GM21723 (cell line): ENCODE results near the gene ING5.
"Not testable (repeated sequence)": the region's sequence is repeated elsewhere in the genome, so short reads cannot be mapped to it uniquely, and the experiment has no call there.

ENCODE experiments used
- ATAC-seq: cut with Tn5 transposase; IDR thresholded peaks from one replicate; pipeline ENCODE4 v1.9.1; 2021; ENCODE audit warnings: mild to moderate bottlenecking, moderate library complexity; ENCODE audit not compliant: unreplicated experiment

ING5 gene

DNA sequence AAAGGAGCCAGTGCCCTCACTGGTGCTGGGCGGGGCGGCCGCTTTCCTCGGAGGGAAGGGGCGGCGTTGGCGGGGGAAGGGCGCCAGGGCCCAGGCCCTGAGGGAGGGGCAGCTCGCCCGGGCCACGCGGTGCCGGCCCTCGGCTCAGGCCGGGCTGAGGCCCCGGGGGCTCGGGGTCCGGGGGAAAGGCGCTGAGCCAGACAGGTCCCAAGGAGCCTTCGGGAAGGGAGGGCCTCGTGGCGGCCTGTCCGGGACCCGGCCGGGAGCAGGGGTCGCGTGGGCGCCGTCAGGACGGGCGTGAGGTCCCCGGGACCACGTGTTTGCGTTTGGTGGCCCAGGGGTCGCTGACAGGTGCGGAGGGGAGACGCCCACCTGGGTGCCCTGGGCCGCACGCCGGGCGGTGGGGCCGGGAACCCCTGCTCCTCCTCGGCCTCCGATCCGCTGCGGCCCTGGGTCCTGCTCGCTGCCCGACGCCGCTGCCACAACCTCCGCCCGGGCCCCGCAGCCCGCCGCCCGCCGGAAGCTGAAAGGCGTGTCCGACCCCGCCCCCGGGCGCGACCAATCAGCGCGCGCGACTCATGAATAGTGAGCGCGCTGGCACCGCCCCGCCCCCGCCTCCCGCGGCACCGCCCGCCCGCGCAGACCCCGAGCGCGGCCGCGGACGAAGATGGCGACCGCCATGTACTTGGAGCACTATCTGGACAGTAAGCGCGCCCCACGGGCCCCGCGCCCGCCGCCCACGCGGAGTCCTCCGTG, at the start of gene ING5:
Gene ING5 (plus strand): TSS at position 641 of the 756 bp plus-strand sequence. CDS start 27 bp downstream, at position 668.
- peak; percentile 60 for ATAC-seq

DNA sequence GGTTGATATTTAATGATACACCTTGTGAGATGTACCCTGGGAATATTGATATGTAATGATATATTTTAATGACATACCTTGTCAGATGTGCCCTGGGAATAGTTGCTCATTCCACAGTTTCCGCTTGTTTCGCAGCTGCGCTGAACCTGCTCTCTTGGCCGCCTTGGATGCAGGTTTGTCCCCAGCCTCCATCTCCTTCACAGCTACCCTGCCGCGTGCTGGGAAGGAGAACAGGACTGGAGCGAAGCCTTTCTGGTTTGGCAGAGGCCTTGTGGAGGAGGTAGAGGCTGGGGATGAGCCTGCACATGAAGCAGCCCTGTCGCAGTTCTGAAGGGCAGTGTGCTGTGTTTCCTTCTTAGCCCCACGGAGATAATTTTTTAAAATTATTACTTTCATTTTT, 49.7 kb upstream of the ING5 start:
- no peak for ATAC-seq

DNA sequence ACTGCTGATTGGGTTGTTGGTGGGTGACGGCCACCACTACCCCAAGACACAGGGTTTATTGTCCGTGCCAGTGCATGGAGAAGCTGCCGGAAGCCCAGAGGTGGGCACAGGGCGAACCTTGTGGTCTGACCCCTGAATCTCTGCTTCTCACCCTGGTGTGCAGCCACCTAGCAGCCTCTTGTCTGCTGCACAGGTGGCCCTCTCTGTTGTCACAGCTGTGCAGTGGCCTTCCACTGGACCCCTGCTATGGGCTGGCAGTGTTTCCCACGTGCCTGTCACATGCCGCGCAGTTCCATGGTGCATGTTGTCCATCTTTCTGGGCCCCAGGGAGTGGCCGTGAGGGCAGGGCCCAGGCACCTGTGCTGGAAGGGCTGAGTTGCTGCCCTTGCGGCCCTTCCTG, 49.1 kb upstream of the ING5 start:
- ATAC-seq, result no peak

DNA sequence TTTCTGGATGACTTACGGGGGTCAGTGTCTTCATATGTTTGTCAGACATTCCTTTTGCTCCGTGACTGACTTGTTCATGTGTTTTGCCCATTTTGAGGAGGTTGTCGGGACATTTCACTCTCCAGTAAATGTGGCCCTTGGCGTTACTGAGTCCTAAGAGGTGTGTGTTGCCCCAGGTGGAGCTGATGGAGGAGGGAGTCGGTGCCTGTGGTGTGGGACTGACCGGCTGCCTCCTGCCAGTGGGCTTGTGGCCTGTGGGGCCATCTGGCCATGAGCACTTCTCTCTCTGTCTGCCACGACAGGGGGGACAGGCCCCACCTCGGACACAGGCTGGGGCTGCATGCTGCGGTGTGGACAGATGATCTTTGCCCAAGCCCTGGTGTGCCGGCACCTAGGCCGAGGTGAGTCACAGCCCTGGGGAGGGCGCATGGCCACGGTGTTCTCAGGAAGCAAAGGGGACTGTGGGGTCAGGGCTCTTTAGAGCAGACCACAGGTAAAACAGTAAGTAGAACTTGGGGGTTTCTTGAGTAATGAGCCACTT, 48.6 kb upstream of the ING5 start:
- no peak for ATAC-seq

DNA sequence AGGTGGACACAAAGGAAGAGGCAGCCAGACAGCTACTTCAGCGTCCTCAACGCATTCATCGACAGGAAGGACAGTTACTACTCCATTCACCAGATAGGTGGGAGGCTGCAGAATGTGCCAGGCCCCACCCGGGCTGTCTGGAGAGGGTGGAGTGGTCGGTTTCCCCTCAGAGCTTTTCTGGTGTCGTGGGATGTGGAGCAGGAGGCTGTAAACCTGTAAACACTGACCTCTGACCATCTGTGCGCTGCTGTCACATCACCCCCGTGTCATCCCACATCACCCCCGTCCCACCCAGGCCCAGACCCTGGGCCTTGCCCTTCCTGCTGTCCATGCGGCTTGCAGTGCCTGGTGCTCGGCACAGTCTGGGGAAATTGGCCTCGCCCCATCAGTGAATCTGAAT, 47.3 kb upstream of the ING5 start:
- no peak for ATAC-seq

DNA sequence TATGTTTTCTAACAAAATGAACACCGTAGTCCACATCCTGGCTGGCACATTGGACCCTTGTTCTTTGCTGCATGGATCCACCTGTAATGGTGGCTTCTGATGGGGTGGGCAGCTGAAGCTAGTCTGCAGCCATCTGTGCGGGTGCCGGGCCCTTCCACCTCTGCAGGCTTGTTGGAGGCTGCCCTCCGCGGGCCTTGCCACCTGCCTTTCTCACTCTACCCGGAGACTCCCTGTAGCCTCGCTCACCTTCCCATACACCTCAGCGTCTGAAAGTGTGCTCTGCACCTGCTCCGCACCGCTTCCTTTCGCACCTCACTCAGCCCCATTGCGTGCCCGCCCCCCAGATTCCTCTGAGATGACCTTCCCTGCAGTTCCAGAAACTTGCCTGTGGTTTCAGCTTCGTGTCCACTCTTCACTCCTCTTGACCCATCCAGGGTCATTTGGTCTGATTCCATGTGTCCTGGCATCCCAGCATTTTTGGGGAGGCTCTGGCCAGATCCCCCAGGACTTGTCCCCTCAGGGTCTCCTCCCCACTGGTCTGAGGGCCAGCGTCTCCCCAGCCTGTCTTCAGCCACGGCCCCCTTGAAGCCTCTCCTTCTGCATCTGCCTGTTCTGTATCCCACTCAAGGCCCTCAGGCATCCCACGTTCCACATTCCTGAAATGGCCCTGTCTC, 46.2 kb upstream of the ING5 start:
- ATAC-seq, result no peak

DNA sequence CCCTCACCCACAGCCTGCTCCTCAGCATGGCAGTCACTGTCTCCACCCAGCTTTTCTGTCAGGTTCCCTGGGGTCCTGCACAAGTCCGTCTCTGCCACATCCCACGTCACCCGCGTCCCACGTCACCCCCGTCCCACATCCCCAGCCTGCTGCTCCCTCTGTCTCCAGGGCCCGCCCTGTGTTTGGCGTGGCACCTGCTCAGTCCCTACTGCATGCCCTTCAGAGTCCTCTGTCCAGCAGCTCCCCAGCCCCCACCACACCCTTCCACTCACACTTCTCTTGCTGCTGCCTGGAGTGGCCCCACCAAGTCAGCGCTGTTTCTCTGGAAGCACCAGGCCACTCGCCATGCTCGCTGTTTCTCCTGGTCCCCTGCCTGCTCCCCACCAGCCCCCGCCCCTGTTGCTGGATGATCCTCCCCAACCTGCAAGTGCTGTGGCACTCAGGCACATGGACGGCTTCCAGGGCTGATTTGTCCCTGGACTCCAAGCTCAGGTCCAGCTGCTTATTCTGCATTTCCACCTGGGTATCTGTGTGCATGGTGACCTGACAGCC, 45.6 kb upstream of the ING5 start:
- no peak for ATAC-seq

DNA sequence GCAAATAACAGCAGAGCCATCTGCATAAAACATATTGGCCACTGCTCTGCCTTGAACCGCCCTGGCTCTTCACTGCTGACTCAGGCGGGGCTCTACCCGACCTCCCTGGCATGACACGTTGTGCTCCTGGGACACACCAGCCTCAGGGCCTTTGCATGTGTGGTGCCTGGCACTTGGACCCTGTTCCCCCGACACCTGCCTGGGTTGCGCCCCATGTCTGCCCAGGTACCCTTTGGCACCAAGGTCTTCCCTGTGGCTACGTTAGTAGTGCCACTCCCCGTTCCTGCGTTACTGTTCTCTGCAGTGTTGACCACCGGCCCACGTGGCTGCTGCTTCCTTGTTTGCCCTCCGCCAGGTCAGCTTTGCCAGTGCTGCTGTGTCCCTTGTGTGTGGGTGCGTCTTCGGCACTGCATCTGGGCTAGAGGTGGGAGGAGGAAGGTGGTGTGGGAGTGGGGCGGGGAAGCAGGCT, 44.0 kb upstream of the ING5 start:
- ATAC-seq, result no peak

DNA sequence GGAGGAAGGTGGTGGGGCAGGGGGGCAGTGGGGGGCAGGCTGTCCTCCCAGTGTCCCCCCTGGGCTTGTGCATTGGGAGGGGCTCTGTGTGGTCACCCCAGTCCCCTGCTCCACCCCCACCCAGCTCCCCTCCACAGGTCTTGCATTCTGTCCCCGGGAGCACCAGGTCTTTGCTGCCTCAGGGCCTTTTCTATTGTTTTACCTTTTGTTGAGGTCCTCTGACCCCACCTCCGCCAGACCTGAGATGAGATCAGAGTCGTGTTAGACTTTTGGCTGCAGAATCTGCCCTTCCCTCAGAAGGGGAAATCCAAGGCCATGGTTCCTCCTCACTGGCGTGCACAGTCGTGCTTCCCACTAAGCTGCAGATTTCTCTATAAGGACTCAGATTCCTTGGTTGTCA, 43.5 kb upstream of the ING5 start:
- no peak for ATAC-seq

DNA sequence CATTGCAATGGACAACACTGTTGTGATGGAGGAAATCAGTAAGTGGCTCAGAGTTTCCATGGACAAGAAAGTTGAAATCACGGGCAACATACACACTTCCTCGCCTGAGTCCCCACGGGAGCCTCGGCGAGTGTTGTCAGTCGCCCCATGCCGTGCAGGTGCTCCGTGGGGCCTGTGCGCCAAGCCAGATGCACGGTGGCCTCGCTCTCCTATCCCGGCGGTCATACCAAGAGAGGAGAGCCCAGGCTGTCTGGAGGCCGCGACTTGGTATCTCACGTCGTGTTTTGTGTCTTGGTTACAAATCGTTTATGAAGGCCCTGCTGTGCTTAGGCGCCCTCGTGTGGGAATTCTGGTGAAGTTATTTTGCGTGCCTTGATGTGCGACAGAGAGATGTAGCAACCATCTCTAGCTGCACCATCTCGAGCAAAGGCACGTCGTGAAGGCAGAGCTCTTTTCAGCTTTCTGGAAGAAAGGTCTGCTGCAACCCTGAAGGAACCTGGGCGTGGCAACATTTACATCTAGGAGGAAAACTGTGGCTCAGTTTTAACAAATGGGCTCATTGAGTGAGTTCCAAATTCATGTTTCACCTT, 42.6 kb upstream of the ING5 start:
- ATAC-seq, result no peak

DNA sequence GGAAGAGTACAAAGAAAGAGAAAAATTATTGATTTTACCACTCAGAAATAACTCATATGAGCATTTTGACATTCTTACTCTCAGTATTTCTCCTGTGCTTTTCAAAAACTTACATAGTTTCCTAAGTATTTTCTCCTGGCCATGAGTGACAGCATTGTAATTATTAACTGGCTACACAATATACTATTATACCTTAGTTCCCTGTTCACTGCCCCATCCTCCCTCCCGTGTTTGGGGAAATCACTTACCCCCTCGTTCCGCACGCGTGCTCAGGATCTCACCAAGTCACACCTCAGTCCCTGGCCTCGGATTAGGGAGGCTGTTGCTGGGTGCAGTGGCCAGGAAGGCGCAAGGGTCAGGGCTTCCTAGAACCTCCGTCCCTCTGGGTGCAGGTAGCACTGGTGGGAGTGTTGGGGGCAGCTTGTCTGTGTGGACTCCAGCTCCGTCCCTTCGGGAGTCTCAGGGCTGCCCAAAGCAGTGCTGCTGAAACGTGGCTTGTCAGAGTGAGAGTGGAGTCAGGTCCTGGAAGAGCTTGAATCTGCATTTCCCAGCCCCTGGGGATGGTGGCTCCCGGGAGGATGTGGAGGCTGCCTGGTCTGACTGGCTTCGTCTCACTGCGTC, 41.1 kb upstream of the ING5 start:
- ATAC-seq, result no peak

DNA sequence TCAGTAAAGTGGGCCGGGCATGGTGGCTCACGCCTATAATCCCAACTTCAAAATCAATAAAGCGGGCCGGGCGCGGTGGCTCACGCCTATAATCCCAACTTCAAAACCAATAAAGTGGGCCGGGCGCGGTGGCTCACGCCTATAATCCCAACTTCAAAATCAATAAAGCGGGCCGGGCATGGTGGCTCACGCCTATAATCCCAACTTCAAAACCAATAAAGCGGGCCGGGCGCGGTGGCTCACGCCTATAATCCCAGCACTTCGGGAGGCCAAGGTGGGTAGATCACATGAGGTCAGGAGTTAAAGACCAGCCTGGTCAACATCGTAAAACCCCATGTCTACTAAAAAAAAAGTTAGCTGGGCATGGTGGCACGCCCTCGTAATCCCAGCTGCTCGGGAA, 39.1 kb upstream of the ING5 start:
- not testable (repeated sequence) for ATAC-seq

DNA sequence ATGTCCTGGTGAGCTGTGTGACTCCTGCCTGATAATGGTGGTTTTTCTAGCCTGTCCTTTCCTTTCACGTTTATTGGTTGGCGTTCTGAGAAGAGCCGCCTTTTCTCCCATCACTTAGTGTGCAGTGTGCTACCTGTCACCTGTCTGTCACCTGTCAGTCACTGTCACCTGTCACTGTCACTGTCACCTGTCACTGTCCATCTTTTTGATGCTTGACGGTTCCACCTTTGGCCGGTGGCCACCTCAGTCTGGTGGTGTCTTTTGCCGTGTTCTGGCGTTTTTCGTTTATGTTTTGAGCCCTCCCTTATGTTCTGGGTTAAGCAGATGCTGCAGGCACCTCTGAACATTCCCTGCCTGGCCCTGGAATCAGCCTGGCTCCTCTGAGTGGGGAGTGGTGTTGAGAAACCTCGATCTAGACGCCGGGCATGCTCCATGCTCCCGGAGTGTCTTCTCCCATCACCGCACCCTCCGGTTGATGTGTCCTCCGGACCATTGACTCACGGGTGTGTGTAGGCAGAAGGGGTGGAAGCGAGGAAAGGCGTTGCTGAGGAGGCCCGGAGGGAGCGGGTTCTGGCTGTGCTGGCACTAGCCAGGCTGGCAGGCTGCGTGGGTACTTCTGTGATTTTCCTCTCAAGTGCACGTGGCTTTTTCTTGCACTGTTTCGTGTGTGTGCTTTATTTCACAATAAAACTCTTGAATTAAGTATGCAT, 36.0 kb upstream of the ING5 start:
- no peak for ATAC-seq

DNA sequence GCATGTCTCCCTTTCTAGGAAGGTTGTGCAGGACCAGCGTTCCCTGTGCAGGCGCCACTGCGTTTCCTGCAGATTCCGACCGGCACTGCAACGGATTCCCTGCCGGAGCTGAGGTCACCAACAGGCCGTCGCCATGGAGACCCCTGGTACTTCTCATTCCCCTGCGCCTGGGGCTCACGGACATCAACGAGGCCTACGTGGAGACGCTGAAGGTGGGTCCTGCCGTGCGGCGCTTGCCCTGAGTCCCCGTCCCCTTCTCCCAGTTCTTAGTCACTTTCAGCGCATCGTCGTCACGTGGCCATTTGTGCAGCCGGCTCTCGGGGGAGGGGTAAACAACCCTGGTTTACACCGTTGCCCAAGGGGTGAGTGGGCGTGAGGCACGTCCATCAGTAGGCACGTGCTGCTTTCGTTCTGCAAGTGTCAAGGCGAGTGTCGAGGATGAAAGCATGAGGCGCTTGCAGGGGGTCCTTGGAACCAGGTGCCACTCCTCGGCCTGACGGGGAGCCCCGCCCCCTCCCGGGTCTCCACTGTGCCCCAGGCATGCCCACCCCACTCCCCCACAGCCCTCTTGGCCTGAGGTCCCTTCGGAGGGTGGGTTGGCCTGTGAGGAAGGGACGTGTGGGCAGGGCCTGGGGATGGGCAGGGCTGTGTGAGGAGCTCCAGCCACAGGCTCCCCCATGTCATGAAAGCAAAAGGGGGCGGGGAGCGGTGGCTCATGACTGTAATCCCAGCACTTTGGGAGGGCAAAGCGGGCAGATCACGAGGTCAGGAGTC, 35.0 kb upstream of the ING5 start:
- no peak for ATAC-seq

DNA sequence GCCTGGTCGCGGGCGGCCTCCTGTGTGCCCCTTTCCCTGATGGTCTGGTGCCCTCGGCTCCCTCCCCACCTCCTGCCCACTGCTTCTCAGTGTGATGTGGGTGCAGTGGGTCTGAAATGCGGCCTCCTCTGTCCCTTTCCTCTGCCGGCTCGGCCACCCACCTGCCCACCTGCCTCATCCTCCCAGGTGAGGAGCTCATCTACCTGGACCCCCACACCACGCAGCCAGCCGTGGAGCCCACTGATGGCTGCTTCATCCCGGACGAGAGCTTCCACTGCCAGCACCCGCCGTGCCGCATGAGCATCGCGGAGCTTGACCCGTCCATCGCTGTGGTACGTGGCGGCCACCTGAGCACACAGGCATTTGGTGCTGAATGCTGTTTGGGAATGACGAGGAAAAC, 33.5 kb upstream of the ING5 start:
- no peak for ATAC-seq

DNA sequence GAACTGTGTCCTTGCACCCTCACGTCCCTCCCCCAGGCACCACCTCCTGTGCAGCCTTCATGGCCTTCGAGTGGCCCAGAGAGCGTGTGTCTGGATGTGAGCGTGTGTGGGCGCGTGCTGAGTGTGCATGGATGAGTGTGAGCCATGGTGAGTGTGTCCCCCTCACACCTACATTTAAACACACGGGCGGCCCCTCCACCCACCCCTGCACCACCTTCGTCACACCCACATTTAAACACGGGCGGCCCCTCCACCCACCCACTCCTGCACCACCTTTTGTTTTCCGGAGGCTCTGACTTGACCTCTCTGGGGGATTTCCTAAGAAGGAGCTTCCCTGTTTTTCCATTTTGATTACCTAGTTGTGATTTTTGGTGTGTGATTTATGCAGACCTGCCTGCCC, 33.0 kb upstream of the ING5 start:
- ATAC-seq, result no peak

DNA sequence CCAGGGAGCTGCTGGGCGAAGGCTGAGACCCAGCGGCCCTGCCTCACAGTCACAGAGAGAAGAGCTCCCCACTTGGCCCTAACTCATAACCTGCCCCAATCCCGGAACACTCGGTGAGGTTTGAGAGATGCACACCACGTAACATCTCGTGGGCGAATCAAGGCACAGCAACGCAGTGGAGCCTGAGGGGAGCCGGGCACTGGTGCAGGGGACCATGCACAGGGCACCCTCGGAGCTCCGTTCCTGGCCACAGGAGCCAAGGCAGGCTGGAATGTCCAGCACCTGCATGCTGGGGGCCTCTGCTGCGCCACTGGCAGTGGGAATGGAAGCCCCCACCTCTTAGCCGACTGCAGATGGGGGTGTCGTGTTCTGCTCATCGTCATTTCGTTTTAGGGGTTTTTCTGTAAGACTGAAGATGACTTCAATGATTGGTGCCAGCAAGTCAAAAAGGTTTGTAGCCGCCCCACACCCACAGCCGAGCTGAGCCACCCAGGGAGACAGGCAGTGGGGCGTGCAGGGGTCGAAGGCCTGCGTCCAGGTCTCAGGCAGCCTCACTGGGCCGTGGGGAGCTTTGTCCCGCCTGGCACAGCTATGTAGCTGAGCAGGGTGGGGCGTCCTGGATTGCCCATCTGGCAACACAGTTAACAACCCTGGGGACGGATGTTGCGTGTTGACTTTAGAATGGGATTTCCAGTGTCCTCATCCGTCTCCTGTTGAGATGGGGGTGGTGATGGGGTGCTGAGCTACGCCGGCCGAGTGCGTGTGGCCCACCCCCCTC, 31.3 kb upstream of the ING5 start:
- ATAC-seq, result no peak

DNA sequence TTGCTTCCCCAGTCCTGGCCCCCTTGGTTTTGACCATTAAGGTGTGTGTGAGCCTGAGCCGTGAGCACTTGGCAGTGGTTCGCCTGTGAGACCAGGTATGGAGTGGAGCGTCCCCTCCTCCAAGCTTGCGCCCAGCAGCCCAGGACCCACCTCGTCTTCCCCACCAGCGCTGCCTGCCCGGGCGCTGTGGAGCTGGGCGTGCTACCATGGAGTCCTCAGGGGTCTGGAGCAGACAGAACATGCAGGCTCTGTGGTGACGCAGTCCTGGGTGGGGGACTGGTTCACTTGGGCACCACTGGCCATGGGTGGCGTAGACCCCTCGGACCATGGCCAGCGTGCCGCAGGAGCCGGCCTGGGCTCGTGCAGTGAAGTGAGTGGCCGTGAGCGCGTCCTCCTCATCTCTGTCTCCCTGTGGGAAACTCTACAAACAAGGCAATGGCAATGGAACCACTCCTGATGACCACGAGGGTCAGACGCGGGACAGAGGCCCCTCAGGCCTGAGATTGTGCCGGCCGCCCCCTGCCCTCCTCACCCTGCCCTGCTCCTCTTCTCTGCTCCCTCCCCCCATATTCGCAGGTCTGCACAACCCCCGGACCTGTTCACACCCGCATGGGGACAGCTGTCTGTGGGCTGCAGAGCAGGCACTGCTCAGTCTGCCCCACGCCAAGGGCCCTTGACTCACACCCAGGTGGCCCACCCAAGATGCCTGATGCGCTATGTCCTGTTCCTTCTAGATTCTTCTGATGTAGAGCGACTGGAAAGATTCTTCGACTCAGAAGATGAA, 30.2 kb upstream of the ING5 start:
- no peak for ATAC-seq
